HG03175 (cell line): Measurements from ENCODE around the gene AMBRA1.

Source experiments
- ATAC-seq: cut with Tn5 transposase; IDR thresholded peaks from one replicate; pipeline ENCODE4 v1.9.1; 2021; ENCODE audit warnings: mild to moderate bottlenecking, moderate library complexity; ENCODE audit not compliant: unreplicated experiment

Gene AMBRA1

GRCh38 chr11:46514370-46514769, 79.5 kb downstream of the AMBRA1 start:
- no peak for ATAC-seq

DNA sequence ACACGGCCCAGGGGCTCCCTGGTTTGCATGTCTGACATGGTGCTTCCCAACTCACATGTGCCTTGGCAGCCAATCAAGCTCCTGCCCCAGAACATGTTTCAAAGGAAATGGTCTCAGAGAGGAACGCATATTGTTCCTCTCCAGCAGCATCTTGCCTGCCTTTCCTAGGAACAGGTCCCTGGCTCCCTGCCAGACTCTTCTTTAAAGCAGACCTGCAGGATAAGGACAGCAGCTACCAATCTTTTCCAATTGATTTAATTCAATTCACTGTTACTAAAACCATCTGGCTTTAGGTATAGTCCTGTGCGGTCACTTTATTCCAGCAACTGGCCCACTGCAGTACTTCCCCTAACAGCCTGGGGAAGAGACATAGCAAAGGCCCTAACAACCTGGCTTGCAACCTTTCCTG, 79.9 kb downstream of the AMBRA1 start:
- no peak for ATAC-seq

DNA sequence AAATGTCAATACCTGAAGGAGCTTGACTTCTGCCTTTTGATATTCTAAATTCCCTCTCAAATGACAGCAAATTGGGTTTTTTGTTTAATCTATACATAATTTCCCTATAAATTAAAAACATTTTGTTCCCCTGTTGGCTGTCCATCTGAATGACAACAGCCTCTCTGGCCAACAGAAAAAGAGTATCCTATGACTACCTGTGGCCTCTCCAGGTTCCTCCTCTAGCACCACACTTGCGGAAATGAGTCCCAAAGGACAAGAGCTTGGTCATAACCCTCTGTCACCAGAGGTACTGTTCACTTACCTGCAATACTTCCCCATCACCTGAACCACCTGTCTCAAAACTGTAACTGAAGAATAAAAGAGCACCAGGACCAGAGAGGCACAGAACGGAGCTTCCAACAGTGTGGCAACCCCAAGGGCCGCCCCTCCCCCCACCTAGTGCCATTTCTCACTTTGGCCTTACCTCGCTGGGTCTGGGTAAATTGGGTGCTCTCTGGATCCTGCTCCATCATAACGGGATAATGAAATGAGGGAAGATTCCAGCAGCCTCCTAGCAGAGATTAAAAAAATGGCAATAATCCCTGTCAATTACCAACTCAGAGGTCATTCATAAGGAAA, 81.5 kb downstream of the AMBRA1 start:
- ATAC-seq = no peak

DNA sequence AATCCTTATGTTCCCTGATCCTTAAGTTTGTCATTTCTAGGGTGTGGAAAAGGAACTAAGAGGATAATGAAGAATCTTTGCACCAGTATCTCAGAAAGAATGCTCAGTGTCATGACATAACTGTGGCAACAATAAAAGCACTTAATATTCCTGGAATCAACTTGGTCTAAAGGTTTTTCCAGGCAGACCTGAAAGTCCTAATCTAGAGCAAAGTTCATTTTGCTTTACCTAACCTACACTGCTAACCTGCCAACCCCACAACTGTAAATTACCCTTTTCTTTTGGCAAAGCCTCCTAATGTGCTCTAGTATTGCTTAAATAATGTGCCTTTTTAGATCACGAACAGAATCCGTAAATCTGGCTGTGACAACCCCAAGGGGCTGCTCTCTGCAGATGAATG, 82.5 kb downstream of the AMBRA1 start:
- no peak for ATAC-seq

DNA sequence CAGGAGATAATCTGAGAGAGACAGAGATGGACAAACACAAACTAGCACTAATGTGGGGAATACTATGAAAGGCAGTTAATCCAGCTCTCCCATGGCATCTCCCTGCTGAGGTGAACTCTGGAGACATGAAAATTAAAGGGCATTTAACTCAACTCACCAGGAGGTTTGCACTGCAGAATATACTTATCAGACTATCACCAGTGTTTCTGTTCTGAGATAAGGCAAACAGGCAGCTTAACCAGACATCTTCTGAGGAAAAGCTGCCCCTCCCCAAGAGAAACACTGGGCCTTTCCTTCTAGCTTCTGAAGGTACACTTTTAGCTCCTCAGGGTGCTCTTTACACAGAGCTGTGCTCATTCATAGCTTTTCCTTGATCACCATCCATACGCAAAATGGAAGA, 85.5 kb downstream of the AMBRA1 start:
- no peak for ATAC-seq

DNA sequence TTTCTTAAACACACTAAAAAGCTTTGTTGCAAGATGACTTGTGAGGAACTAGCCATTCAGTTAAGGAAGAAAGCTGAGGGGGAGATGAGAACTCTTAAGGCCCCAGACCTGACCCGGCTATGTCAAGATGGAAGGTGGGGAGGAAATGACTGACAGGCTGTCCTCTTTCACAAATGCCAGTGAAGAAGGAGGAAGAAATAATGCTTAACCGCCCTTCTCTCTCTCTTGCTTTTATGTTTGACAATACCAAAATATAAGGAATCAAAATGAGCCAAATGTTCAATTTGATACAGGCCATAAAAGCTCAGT, 87.4 kb downstream of the AMBRA1 start:
- ATAC-seq = no peak

DNA sequence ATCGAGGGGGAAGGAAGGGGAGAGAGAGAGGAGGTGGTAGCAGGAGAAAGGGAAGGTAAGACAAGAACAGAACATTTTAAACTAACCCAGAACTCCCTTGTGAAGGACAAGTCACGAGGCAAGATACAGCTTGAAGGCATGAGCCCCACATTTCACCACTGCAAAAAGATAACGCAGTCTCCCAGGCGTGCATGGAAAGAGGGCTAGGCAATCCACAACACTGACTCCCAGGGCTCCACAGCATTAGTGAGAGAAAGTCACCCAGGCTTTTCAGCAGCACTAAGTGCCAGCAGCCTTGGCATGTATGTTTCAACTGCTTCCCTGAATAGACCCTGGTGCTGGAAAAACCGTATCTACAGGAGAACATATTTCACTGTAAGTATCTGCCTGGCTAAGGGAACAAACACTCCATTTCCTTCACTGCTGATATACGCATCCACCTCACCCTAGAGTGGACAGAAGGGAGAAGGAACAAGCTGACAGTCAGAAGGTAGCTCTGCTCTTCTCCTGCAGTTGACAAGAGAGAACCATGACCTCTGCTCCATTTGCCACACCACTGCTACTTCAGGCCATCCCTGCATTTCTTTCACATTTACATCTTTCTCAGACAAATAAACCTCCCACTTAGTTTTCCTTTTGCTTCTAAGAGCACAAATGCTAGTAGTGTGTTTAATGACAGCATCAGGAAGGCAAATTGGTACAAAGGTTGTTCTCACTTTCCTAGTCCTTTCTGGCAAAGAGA, 87.9 kb downstream of the AMBRA1 start:
- ATAC-seq = no peak

GRCh38 chr11:46504817-46505613, 88.8 kb downstream of the AMBRA1 start:
- ATAC-seq = no peak

DNA sequence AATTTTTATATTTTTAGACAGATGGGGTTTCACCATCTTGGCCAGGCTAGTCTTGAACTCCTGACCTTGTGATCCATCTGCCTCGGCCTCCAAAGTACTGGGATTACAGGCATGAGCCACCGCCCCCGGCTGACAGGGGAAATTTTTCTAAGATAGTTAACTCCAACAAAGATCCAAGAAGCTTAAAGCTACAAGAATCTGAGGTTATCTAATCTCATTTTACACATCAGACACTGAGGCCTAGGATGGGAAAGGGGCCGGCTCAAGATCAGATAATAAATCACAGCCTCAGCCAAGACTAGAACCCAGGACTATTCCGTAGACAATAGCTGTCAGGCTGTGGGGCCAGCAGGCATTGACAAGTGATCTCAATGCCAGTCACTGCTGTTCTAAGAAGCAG, 94.0 kb downstream of the AMBRA1 start:
- no peak for ATAC-seq

DNA sequence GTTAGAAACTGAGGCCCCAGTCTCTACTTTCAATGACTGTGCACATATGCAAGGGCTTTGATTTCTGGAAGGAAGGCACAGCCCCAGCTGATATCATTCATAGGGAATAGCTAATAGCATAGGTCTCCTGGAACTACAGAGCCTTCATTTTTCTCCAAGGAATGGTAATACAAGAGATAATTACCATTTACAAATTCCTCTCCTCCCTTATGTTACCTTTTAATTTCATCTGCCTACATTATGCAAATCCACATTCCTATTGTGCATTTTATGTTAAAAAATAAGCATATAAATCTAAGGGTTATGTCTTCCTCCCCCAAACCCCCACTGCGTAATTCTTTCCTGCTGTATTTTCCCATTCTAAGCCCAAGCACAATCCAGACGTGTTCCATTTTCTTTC, 94.9 kb downstream of the AMBRA1 start:
- ATAC-seq = no peak

- no peak for ATAC-seq
Measured at GRCh38 chr11:46498179-46498578, 95.6 kb downstream of the AMBRA1 start.

GRCh38 chr11:46497498-46497897, 96.3 kb downstream of the AMBRA1 start:
- ATAC-seq = no peak

GRCh38 chr11:46493791-46494190, 100.0 kb downstream of the AMBRA1 start:
- ATAC-seq = no peak

DNA sequence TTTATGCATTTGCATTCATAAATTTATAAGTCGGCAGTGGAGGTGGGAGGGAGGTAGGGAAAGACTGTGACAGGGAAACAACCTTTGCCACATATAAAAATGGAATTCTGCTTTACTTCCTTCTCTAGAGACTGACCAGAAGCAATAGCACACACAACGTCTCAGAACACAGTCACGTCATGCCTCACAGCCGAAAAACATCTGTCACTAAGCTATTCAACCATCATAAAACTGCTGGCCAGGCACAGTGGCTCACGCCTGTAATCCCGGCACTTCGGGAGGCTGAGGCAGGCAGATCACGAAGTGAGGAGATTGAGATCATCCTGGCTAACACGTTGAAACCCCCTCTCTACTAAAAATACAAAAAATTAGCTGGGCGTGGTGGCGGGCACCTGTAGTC, 101.3 kb downstream of the AMBRA1 start:
- ATAC-seq = no peak

GRCh38 chr11:46491661-46492330, 102.0 kb downstream of the AMBRA1 start:
- no peak for ATAC-seq

GRCh38 chr11:46490666-46491065, 103.2 kb downstream of the AMBRA1 start:
- ATAC-seq = no peak

GRCh38 chr11:46489656-46490560, 103.9 kb downstream of the AMBRA1 start:
- ATAC-seq = no peak

- no peak for ATAC-seq
Measured at GRCh38 chr11:46485856-46486443, 107.9 kb downstream of the AMBRA1 start.

GRCh38 chr11:46484101-46484500, 109.7 kb downstream of the AMBRA1 start:
- ATAC-seq = no peak

DNA sequence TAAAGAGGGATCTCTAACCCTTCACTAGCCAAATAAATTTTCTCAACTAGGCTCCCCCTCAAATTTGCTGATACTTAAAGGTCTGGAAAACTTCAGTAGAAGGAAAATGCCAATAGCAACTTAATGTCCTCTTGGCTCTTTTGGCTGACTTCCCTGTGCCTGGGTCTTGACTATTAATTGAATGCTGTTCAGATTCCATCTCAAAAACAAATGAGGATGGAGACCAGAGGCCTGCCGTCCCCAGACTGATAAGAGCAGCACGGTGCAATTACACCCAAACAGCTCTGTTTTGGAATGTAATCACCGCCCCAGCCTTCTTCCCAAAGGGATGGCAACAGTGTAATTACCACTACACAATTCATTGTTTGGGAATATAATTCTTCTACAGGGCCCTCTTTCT, 112.9 kb downstream of the AMBRA1 start:
- no peak for ATAC-seq
